Muscle of back (tissue), 11 donors: ENCODE results near the gene RABEP1. TPM values are rescaled to one million over a fixed set of nuclear protein-coding genes. Genes with fewer than 3 reads are reported as not detected.
A peak's percentile ranks its signal among the peaks of the same experiment; 100 is the strongest.
"Not testable (repeated sequence)": the region's sequence is repeated elsewhere in the genome, so short reads cannot be mapped to it uniquely, and the experiment has no call there.

Experiments
- DNase-seq, 3 donors: peaks; one replicate each; pipeline versions ENCODE4 v3.0.0 to v3.0.0-alpha.2; 2013
- polyA plus RNA-seq, 10 donors: library from polyadenylated mRNA; unstranded; fragments of 120-200 nt; gene quantifications; one replicate each; pipeline ENCODE4 v1.2.1, GENCODE V29; 2013; ENCODE audit not compliant: insufficient read length in 10 of 10

Gene RABEP1
- polyA plus RNA-seq, 10 donors = 45.4 to 75.4 (median 55.1) TPM

GRCh38 chr17:5419356-5419958 is 137.4 kb downstream of the RABEP1 start, which contains the start of gene NUP88:
Gene NUP88 (minus strand): TSS chr17:5419662. CDS start chr17:5419650, 12 bp downstream.
- peak; percentile 98 to 99 (median 98) for DNase-seq

GRCh38 chr17:5419959-5420653 is 138.0 kb downstream of the RABEP1 start, which contains the start of gene RPAIN:
Gene RPAIN (plus strand): TSS chr17:5420182. CDS start chr17:5420211, 29 bp downstream.
- DNase-seq = peak in 2 of 3 donors; percentile 89

GRCh38 chr17:5422505-5422904 is 140.4 kb downstream of the RABEP1 start:
- DNase-seq = peak in 1 of 3 donors; percentile 30

GRCh38 chr17:5424909-5425308 is 142.8 kb downstream of the RABEP1 start:
- DNase-seq = no peak

GRCh38 chr17:5425826-5426225 is 143.7 kb downstream of the RABEP1 start:
- no peak for DNase-seq

GRCh38 chr17:5429191-5429887 is 147.3 kb downstream of the RABEP1 start:
- DNase-seq = no peak

- no peak for DNase-seq
Measured at GRCh38 chr17:5430413-5430999, 148.4 kb downstream of the RABEP1 start.

GRCh38 chr17:5431234-5431633 is 149.2 kb downstream of the RABEP1 start:
- DNase-seq = not testable (repeated sequence)

GRCh38 chr17:5431949-5432556 is 150.0 kb downstream of the RABEP1 start:
- DNase-seq = no peak

GRCh38 chr17:5434984-5435383 is 152.9 kb downstream of the RABEP1 start:
- DNase-seq = no peak

Other genes starting within 250 kb of the RABEP1 start
- gene SLC52A1, start 246.9 kb upstream of the RABEP1 start, polyA plus RNA-seq = under 1 TPM in 8 of 10 donors, not detected in 2; 0.07 to 0.28 (median 0.15) TPM
- gene ZFP3, start 203.8 kb upstream of the RABEP1 start, polyA plus RNA-seq = 10 to 100 TPM in 7 of 10 donors, 1 to 10 TPM in 3; 8.2 to 14.2 (median 10.8) TPM
- gene ZNF232, start 170.4 kb upstream of the RABEP1 start, polyA plus RNA-seq = 10 to 100 TPM in 8 of 10 donors, 1 to 10 TPM in 2; 8.6 to 33.3 (median 10.7) TPM
- 10 to 100 TPM in 5 of 10 donors, 1 to 10 TPM in 5; 5.1 to 38.9 (median 10.5) TPM for gene USP6, start 166.3 kb upstream of the RABEP1 start, polyA plus RNA-seq
- gene ZNF594, start 90.4 kb upstream of the RABEP1 start, polyA plus RNA-seq = 10 to 100 TPM in 4 of 10 donors, 1 to 10 TPM in 6; 7.2 to 13.5 (median 9.0) TPM
- gene SCIMP, start 47.4 kb upstream of the RABEP1 start, polyA plus RNA-seq = 1 to 10 TPM in 9 of 10 donors, under 1 TPM in 1; 0.99 to 2.0 (median 1.4) TPM
- 10 to 100 TPM; 40.4 to 52.3 (median 43.9) TPM for gene NUP88, start 137.4 kb downstream of the RABEP1 start, polyA plus RNA-seq
- 10 to 100 TPM; 40.0 to 57.0 (median 47.0) TPM for gene RPAIN, start 137.9 kb downstream of the RABEP1 start, polyA plus RNA-seq
- 100 to 1,000 TPM; 104 to 132 (median 119) TPM for gene C1QBP, start 156.9 kb downstream of the RABEP1 start, polyA plus RNA-seq
- gene DHX33, start 186.7 kb downstream of the RABEP1 start, polyA plus RNA-seq = 10 to 100 TPM; 10.0 to 15.6 (median 12.7) TPM
- gene DERL2, start 203.9 kb downstream of the RABEP1 start, polyA plus RNA-seq = 10 to 100 TPM; 38.8 to 57.3 (median 48.1) TPM
- gene MIS12, start 204.3 kb downstream of the RABEP1 start, polyA plus RNA-seq = 10 to 100 TPM; 19.1 to 28.4 (median 24.1) TPM